Right lobe of liver (tissue), 4 donors: ENCODE results near the gene TENM4.

ENCODE experiments used
- POLR2A ChIP-seq: fragments of 450-650 bp; IDR thresholded peaks from one replicate; pipeline ENCODE4 v1.6.1; 2017; ENCODE audit warnings: antibody characterized with exemption, mild to moderate bottlenecking
- TF ChIP-seq, protein P1 (sequence below), 4 donors: fragments of 200-600 bp in 3 of 4; fragments of 450-650 bp in 1 of 4; IDR thresholded peaks; one replicate each; pipeline versions ENCODE4 v1.5.1 to v1.8.0; 2016 to 2022; ENCODE audit warnings: antibody characterized with exemption in 4 of 4, mild to moderate bottlenecking in 2 of 4
- donor health status: DM: no; HTN: no; CAD: no.
- donor health status: DM: no; HTN: no; CAD: no.
- donor health status: DM: no; HTN: yes; CAD: no.

DNA sequence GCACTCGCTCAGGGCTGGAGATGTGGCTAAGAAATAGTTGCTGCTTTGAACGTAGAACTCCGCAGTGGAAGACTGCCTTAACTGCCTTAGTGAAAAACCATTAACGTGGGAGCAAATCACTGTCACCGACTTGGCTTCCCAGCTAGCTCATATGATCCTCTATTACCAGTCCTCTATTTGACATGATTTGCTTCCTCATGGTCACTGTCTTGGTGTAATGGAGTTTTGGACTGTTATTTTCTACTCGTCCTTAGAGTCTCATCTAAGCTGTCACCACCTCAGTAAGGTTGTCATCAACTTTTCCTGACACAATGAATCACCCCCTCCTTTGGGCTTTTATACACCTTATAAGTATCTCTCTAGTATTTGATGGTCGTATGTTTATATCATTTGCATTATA is 699.1 kb downstream of the TENM4 start:
- TF ChIP-seq POLR2A: no peak
- TF ChIP-seq, protein P1, sequence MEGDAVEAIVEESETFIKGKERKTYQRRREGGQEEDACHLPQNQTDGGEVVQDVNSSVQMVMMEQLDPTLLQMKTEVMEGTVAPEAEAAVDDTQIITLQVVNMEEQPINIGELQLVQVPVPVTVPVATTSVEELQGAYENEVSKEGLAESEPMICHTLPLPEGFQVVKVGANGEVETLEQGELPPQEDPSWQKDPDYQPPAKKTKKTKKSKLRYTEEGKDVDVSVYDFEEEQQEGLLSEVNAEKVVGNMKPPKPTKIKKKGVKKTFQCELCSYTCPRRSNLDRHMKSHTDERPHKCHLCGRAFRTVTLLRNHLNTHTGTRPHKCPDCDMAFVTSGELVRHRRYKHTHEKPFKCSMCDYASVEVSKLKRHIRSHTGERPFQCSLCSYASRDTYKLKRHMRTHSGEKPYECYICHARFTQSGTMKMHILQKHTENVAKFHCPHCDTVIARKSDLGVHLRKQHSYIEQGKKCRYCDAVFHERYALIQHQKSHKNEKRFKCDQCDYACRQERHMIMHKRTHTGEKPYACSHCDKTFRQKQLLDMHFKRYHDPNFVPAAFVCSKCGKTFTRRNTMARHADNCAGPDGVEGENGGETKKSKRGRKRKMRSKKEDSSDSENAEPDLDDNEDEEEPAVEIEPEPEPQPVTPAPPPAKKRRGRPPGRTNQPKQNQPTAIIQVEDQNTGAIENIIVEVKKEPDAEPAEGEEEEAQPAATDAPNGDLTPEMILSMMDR (IDR thresholded peaks at IDR 0.05): no peak
